ENCODE results near the gene FAM163B.

The FAM163B gene

DNA sequence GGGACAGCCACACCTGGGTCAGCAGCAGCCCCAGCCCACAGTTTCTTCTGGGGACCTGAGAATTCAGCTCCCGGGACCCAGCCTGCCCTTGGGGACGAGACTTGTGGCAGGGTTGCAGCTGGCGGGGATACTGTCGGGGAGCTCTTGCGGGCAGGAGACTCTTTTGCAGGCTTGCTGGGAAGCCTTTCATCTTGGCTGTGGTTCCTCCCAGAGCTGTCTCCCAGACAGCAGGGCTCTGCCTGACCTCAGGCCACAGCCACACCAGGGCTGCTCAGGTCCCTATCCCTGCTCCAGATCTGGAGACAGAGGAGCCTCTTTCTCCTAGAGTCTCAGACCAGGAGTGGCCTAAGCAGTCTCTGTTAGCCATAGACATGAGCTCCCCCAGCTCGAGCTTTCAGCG is 79.7 kb downstream of the FAM163B start:
- DNase-seq (ENCODE audit: low spot score), result no peak

DNA sequence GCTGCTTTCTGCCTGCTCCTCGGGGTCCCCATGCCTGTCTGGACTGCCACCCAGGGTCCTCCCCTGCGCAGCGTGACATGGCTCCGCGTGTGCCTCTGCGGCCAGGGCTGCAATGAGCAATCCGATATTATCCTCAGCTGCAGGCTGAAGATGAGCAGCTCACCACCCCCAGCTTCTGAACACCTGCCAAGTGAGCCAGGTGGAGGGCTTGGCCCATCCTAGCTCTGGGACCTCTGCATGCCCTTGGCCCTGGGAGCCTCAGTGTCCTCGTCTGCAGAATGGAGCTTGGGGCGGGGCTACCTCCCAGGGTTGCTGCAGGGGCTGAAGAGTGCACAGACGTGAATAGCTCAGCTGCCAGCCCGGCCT is 80.3 kb downstream of the FAM163B start:
- no peak for DNase-seq (ENCODE audit: low spot score)

DNA sequence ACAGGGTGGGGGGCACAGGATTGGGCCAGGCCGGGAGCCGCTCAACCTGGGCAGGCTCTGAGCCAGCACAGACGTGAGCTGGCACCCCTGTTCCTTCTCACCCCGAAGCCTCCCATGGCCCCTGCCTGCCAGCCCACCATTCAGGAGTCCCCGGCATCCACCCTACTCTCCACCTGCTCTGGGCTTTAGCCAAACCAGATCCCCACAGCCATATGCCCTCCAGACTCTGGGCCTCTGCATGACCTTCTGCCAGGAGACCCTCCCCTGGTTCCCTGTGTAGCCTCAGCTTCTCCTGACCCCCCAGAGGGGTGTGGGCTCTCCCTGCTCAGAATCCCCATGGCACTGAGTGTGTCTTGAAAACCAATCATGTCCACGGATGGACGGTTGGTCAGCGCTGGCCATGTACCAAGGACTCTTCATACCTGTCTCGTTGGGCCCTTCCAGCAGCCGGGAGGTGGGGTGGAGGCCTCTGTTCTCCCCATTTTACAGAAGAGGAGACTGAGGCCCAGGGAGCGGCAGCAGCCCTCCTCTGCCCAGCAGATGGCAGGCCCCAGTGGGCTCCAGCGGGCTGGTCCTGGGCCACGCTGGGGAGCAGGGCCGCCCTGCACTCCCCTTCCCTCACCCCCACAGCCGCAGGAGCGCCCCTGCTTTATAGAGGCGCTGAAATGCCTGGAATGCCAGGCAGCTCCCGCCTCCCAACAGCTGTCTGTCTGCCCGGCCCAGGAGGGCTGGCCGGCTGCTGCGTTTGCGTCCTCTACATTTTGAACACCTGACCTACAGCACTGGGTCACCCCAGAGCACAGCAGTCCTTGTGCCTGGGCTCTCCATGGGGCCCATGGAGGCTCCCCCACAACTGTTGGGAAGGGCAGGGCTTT is 81.0 kb downstream of the FAM163B start:
- DNase-seq (ENCODE audit: low spot score), result no peak

DNA sequence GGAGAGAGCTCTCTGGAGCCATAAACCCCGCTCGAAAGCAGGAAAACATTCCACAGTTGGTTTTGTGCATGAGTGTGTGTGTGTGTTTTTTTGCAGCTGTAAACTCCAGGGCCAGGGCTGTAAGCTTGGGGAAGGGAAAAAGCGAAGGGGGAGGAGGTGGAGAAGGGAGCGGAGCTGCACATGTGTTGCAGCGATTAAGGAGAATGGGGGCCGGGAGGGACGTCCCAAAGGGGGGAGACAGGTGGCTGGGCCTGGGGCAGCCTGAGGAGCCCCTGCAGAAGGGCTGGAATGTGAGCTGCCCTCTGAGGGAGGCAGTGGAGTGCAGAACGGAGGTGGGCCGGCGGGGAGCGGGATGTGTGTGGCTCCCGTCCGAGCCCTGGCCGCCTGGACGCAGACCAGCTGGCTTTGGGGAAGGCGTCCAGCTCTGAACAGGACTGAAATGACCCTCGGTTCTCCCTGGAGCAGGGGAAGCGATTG is 81.7 kb downstream of the FAM163B start:
- DNase-seq (ENCODE audit: low spot score), result no peak
